Gastroesophageal sphincter (tissue), 4 donors: ENCODE measurements around the gene CLEC4F. TPM values are rescaled to one million over a fixed set of nuclear protein-coding genes. Genes with fewer than 3 reads are reported as not detected.

Source experiments
- ATAC-seq: fragments of 150-250 bp; one replicate; pipeline ENCODE4 v1.9.1; 2016; ENCODE audit warnings: mild to moderate bottlenecking, moderate library complexity
- H3K27ac ChIP-seq, 4 donors: fragments of 200-600 bp; sonication (generic) in 3 of 4; 1 replicate in 3 of 4; 2 replicates in 1 of 4; pipeline ENCODE4 v1.5.1; 2016 to 2019
- H3K27me3 ChIP-seq: fragments of 200-600 bp; sonication (generic); one replicate; pipeline ENCODE4 v1.5.1; 2019
- H3K36me3 ChIP-seq, 2 donors: fragments of 200-600 bp; sonication (generic); one replicate each; pipeline ENCODE4 v1.5.1; 2019; ENCODE audit warnings: control low read depth in 1 of 2
- H3K4me1 ChIP-seq, 3 donors: fragments of 200-600 bp; sonication (generic); 1 replicate in 2 of 3; 2 replicates in 1 of 3; pipeline ENCODE4 v1.5.1; 2016 to 2019; ENCODE audit warnings: control low read depth in 2 of 3
- H3K4me3 ChIP-seq, 2 donors: fragments of 200-600 bp; sonication (generic); one replicate each; pipeline ENCODE4 v1.5.1; 2019; ENCODE audit warnings: mild to moderate bottlenecking in 1 of 2, moderate library complexity in 1 of 2
- H3K9me3 ChIP-seq, 3 donors: fragments of 200-600 bp; sonication (generic); one replicate each; pipeline ENCODE4 v1.5.1; 2017 to 2019; ENCODE audit warnings: control low read depth in 2 of 3
- CTCF ChIP-seq, 4 experiments: fragments of 200-600 bp in 2 of 4; fragments of 450-650 bp in 2 of 4; sonication (generic) in 1 of 4; IDR thresholded peaks; one replicate each; pipeline ENCODE4 v1.5.1; 2017 to 2019; ENCODE audit warnings: antibody characterized with exemption in 4 of 4, mild to moderate bottlenecking in 2 of 4, moderate library complexity in 2 of 4
- EP300 ChIP-seq: sonication (generic); formaldehyde crosslinking; IDR thresholded peaks from one replicate; pipeline ENCODE4 v1.6.1; 2017; ENCODE audit warnings: antibody characterized with exemption, mild to moderate bottlenecking
- POLR2A ChIP-seq, 2 donors: fragments of 450-650 bp; IDR thresholded peaks; one replicate each; pipeline ENCODE4 v1.6.1; 2017; ENCODE audit warnings: antibody characterized with exemption in 2 of 2, mild to moderate bottlenecking in 2 of 2, moderate library complexity in 1 of 2
- POLR2AphosphoS5 ChIP-seq: sonication (generic); formaldehyde crosslinking; IDR thresholded peaks from one replicate; pipeline ENCODE4 v1.6.1; 2017; ENCODE audit warnings: antibody characterized with exemption
- WGBS, 2 donors: methylation state at CpG; one replicate each; pipeline ENCODE4 v1.1.5; 2018; ENCODE audit warnings: low coverage in 1 of 2; 5-methylcytosine and 5-hydroxymethylcytosine counted together
- total RNA-seq, 4 donors: library from RNA; depleted of rRNA; stranded (reverse); fragments of >200 nt; gene quantifications; one replicate each; pipeline ENCODE4 v1.1.0, GENCODE V29; 2016

Gene CLEC4F
- total RNA-seq, 4 donors from 2014 or later: 1.1 TPM; not detected in 2

GRCh38 chr2:70835643-70836042, 15.2 kb upstream of the CLEC4F start, which contains the start of gene CD207:
CD207 (minus strand) TSS chr2:70835816; CDS start chr2:70835776, 40 bp downstream.
- Histone ChIP-seq H3K27ac (no peak within 1 kb of the TSS), H3K4me3 (no peak within 1 kb of the TSS), H3K4me1 (no peaks in the 10 kb centered on the region), H3K9me3 (peaks cover 0 to 11% (median 0%) of the 10 kb centered on the region in 3 donors), H3K27me3 (peaks cover 30% of the 10 kb centered on the region), H3K36me3 (no peaks in the 10 kb centered on the region)
- no peak for ATAC-seq
- no peak for TF ChIP-seq POLR2AphosphoS5
- no peak for TF ChIP-seq CTCF (IDR thresholded peaks at IDR 0.05)
- TF ChIP-seq EP300: no peak
- TF ChIP-seq POLR2A (IDR thresholded peaks at IDR 0.05): no peak
- WGBS, 2 donors: 81 to 87% methylated on average over 4 of the region's 4 CpGs

GRCh38 chr2:70834881-70835280, 14.5 kb upstream of the CLEC4F start:
- H3K27me3 ChIP-seq: peaks cover 25% of the 10 kb centered on the region
- no peaks in the 10 kb centered on the region for H3K36me3 ChIP-seq
- H3K9me3 ChIP-seq: peaks cover 0 to 11% (median 0%) of the 10 kb centered on the region in 3 donors
- H3K27ac ChIP-seq: no peak overlapping the region
- no peaks in the 10 kb centered on the region for H3K4me1 ChIP-seq
- TF ChIP-seq CTCF (IDR thresholded peaks at IDR 0.05): no peak
- TF ChIP-seq POLR2AphosphoS5: no peak
- TF ChIP-seq EP300: no peak
- no peak for TF ChIP-seq POLR2A (IDR thresholded peaks at IDR 0.05)
- ATAC-seq: no peak
- H3K4me3 ChIP-seq: no peak overlapping the region
- WGBS, 2 donors: 55 to 74% methylated on average over 3 of the region's 4 CpGs

- WGBS, 2 donors: 80 to 90% methylated on average over 1 to 2 of the region's 2 CpGs
- Histone ChIP-seq H3K9me3 (peaks cover 0 to 11% (median 0%) of the 10 kb centered on the region in 3 donors), H3K4me3 (no peak overlapping the region), H3K27ac (no peak overlapping the region), H3K36me3 (no peaks in the 10 kb centered on the region), H3K4me1 (no peaks in the 10 kb centered on the region), H3K27me3 (peaks cover 21% of the 10 kb centered on the region)
- no peak for ATAC-seq
- TF ChIP-seq EP300 (no peak), POLR2AphosphoS5 (no peak), POLR2A (IDR thresholded peaks at IDR 0.05) (no peak)
These were observed 13.7 kb upstream of the CLEC4F start for GRCh38 chr2:70834106-70834505.

GRCh38 chr2:70833246-70833645, 12.8 kb upstream of the CLEC4F start:
- 70% methylated on average over 1 of the region's 1 CpG; no CpG with 5 or more reads in 1 of the 2 donors for WGBS, 2 donors
- ATAC-seq: no peak

GRCh38 chr2:70832386-70832785, 12.0 kb upstream of the CLEC4F start:
- ATAC-seq: no peak
- H3K4me1 ChIP-seq: no peaks in the 10 kb centered on the region
- TF ChIP-seq POLR2A (IDR thresholded peaks at IDR 0.05) (no peak), CTCF (IDR thresholded peaks at IDR 0.05) (no peak), POLR2AphosphoS5 (no peak), EP300 (no peak)
- WGBS, 2 donors: 95 to 100% methylated on average over 1 to 2 of the region's 2 CpGs
- no peak overlapping the region for H3K27ac ChIP-seq
- H3K27me3 ChIP-seq: peaks cover 24% of the 10 kb centered on the region
- H3K9me3 ChIP-seq: peaks cover 0 to 11% (median 0%) of the 10 kb centered on the region in 3 donors
- no peaks in the 10 kb centered on the region for H3K36me3 ChIP-seq
- no peak overlapping the region for H3K4me3 ChIP-seq

More at GRCh38 chr2:70833246-70833645, 12.8 kb upstream of the CLEC4F start:
- H3K9me3 ChIP-seq: peaks cover 0 to 11% (median 0%) of the 10 kb centered on the region in 3 donors
- H3K36me3 ChIP-seq: no peaks in the 10 kb centered on the region
- no peak overlapping the region for H3K4me3 ChIP-seq
- H3K27ac ChIP-seq: no peak overlapping the region
- TF ChIP-seq CTCF (IDR thresholded peaks at IDR 0.05) (no peak), EP300 (no peak), POLR2A (IDR thresholded peaks at IDR 0.05) (no peak), POLR2AphosphoS5 (no peak)
- no peaks in the 10 kb centered on the region for H3K4me1 ChIP-seq
- peaks cover 24% of the 10 kb centered on the region for H3K27me3 ChIP-seq
